ENCODE measurements around the gene OXCT1. TPM values are rescaled to one million over a fixed set of nuclear protein-coding genes. Genes with fewer than 3 reads are reported as not detected.
"Not testable (repeated sequence)": the region's sequence is repeated elsewhere in the genome, so short reads cannot be mapped to it uniquely, and the experiment has no call there.

The OXCT1 gene
- polyA plus RNA-seq, 1 donor: 19.4 TPM

DNA sequence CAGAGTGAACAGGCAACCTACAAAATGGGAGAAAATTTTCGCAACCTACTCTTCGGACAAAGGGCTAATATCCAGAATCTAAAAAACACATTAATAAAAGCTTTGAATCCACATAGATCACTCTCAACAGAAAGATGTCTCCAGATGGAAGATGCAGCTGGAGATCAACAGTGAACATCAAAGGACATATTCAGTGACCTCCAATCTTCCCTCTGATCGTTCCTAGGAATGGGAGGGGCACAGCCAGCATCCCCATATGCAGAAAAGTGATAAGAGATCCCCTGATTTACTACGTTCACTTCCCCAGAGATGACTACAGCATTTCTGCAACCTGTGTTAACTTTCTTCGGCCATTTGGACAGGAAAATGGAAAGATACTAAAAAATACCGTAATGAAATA, 21.2 kb downstream of the OXCT1 start:
- H3K27me3 ChIP-seq (ENCODE audit: control insufficient read depth, insufficient read depth, low read length): no peaks in the 10 kb centered on the region
- WGBS (ENCODE audit: insufficient coverage, low lambda C conversion rate): 100% methylated on average over 4 of the region's 6 CpGs
- H3K4me3 ChIP-seq (ENCODE audit: low read length): no peak overlapping the region
- no peaks in the 10 kb centered on the region for H3K9me3 ChIP-seq (ENCODE audit: control insufficient read depth, low read depth, low read length)
- peaks cover 28% of the 10 kb centered on the region for H3K36me3 ChIP-seq (ENCODE audit: control insufficient read depth, insufficient read depth, low read length)
- no peak for DNase-seq
- no peak overlapping the region for H3K27ac ChIP-seq (ENCODE audit: low read length)
- H3K4me1 ChIP-seq (ENCODE audit: control insufficient read depth, insufficient read depth, low read length): no peaks in the 10 kb centered on the region

DNA sequence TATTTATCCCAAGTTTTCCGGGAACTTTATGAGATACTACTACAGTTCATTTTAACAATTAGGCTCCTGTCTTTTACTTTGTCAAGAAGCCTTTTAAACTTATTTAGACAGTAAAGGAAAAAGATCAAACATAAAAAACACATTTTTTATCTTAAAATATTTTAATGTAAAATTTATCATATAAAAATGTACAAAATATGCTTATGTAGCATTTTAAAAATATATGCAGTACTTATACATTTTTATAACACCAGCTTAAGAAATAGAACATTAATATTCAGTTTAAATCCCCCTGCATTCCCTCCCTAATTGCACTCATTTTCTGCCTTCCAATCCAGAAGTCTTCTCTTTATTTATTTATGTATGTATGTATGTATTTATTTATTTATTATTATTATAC, 24.5 kb downstream of the OXCT1 start:
- not testable (repeated sequence) for H3K9me3 ChIP-seq (ENCODE audit: control insufficient read depth, low read depth, low read length); H3K4me3 ChIP-seq (ENCODE audit: low read length); H3K27ac ChIP-seq (ENCODE audit: low read length); H3K4me1 ChIP-seq (ENCODE audit: control insufficient read depth, insufficient read depth, low read length); H3K27me3 ChIP-seq (ENCODE audit: control insufficient read depth, insufficient read depth, low read length); DNase-seq
- H3K36me3 ChIP-seq (ENCODE audit: control insufficient read depth, insufficient read depth, low read length): peaks cover 14% of the 10 kb centered on the region
- 88% methylated on average over 1 of the region's 1 CpG for WGBS (ENCODE audit: insufficient coverage, low lambda C conversion rate)

DNA sequence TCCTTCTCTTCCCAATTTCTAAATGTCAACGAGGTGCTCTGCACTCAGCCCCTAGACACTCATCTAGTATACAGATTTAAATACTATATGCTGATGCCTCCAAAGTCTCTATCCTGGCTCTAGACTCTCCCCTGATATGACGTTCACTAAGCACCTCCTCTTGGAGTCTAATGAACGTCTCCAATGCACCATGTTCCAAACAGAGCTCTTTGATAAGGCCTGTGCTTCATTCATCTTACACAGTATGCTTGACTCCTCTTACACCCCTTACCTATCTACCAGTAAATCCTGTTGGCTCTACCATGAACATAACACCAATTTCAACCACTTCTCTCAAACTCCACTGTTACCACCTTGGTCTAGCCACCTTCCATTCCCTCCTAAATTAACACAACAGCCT, 25.7 kb downstream of the OXCT1 start:
- no peak for DNase-seq
- Histone ChIP-seq H3K27me3 (ENCODE audit: control insufficient read depth, insufficient read depth, low read length) (no peaks in the 10 kb centered on the region), H3K27ac (ENCODE audit: low read length) (no peak overlapping the region), H3K4me1 (ENCODE audit: control insufficient read depth, insufficient read depth, low read length) (no peaks in the 10 kb centered on the region), H3K36me3 (ENCODE audit: control insufficient read depth, insufficient read depth, low read length) (peaks cover 12% of the 10 kb centered on the region), H3K4me3 (ENCODE audit: low read length) (no peak overlapping the region), H3K9me3 (ENCODE audit: control insufficient read depth, low read depth, low read length) (no peaks in the 10 kb centered on the region)
- WGBS (ENCODE audit: insufficient coverage, low lambda C conversion rate): 43% methylated on average over 1 of the region's 3 CpGs

DNA sequence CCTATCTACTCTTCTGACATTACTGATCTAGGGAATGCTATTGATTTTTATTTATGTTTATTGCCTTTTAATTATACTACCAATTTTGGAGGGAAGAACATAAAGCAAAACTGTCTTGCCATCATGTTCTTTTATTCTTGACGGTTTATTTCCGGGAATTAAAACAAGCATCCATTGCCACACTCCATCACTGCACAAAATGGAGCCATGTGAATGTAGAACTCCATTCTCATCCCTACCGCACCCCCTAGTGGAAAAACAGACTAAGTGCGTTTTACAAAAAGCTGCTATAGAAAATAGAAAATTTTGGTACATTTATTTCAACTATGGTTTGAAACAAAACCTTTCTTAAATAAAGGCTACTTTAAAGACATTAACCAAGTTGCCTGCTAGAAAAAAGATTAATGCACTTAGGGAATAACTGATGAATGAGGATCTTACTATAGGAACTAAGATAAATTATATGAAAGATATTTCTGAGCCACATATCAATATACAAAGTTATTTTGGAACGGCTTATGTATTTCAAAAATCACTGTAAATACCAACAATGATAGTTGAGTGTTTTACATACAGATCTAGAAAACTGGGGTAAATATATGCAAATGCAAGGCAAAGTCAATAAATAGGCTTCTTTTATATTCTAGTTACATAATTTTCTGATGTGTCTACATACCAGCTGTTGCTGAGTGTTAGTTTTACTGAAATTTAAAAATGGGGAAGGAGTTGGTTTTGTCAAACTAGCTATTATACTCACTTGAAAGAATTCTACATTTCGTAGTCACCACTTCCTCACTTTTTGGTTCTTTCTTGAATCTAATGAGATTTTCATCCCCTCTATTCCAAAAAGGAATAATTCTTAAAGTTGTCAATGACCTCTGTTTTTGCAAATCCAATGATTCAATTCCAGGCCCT, 26.5 kb downstream of the OXCT1 start:
- no peaks in the 10 kb centered on the region for H3K27me3 ChIP-seq (ENCODE audit: control insufficient read depth, insufficient read depth, low read length)
- WGBS (ENCODE audit: insufficient coverage, low lambda C conversion rate): 67% methylated on average over 3 of the region's 6 CpGs
- peak; percentile 16 to 33 for DNase-seq
- H3K27ac ChIP-seq (ENCODE audit: low read length): no peak overlapping the region
- no peaks in the 10 kb centered on the region for H3K4me1 ChIP-seq (ENCODE audit: control insufficient read depth, insufficient read depth, low read length)
- no peak overlapping the region for H3K4me3 ChIP-seq (ENCODE audit: low read length)
- H3K9me3 ChIP-seq (ENCODE audit: control insufficient read depth, low read depth, low read length): no peaks in the 10 kb centered on the region
- H3K36me3 ChIP-seq (ENCODE audit: control insufficient read depth, insufficient read depth, low read length): peaks cover 8% of the 10 kb centered on the region

DNA sequence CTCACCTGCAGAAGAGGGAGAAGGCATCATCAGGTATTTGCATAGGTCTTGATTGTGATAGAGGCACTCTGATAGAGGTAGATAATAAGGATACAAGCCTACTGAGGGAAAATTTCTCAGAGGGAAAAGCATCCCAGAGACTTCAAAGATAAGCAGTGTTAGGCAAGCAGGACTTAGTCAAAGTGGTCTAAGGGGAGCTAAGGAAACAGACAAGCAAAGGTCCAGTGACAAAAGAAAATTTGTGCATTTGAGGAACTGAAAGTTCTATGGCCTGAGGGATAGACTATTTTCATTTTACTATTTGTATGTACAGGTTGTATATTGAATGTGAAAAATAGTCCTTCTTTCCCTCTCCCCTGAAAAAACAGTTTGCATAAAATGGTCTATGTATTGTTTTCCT, 27.4 kb downstream of the OXCT1 start:
- Histone ChIP-seq H3K27me3 (ENCODE audit: control insufficient read depth, insufficient read depth, low read length) (no peaks in the 10 kb centered on the region), H3K4me1 (ENCODE audit: control insufficient read depth, insufficient read depth, low read length) (no peaks in the 10 kb centered on the region), H3K4me3 (ENCODE audit: low read length) (no peak overlapping the region), H3K36me3 (ENCODE audit: control insufficient read depth, insufficient read depth, low read length) (peaks cover 11% of the 10 kb centered on the region), H3K9me3 (ENCODE audit: control insufficient read depth, low read depth, low read length) (no peaks in the 10 kb centered on the region), H3K27ac (ENCODE audit: low read length) (no peak overlapping the region)
- DNase-seq: no peak

DNA sequence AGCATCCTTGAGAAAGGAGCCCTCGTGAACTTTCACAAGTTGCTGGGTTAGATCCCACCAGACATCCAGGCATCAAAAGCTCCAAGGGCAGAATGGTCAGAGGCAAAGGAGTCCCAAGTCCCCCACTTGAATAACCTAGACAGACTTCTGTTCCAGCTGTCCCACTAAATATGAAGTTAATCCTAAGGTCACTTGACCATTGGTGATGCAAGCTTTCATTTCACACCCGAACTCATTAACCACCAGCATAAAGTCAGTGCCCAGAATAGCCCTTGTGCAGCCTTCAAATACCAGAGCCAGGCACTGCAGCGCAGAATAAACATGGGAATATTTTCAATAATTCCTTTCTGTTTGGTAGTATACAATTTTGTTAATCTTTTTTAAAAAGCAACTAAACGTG, 28.9 kb downstream of the OXCT1 start:
- no peaks in the 10 kb centered on the region for H3K27me3 ChIP-seq (ENCODE audit: control insufficient read depth, insufficient read depth, low read length)

DNA sequence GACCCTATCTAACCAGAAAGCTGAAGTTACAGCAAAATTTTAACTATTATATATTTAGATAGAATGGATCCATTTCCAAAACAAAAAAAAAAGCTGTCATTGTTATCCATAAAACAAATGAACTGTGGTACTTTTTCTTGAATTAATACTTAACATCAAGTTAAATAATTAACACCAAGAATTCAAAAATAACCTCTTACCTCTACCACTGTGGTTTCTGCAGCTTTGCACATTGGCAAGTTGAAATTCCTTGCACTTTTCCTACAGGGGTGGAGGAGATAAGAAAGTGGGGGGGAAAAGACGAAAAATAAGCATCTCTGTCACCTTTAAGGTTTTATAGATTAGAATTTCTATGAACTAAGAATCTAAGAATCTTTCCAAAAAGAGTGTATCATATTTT, 30.0 kb downstream of the OXCT1 start:
- Histone ChIP-seq H3K36me3 (ENCODE audit: control insufficient read depth, insufficient read depth, low read length) (peaks cover 11% of the 10 kb centered on the region), H3K9me3 (ENCODE audit: control insufficient read depth, low read depth, low read length) (no peaks in the 10 kb centered on the region), H3K27ac (ENCODE audit: low read length) (no peak overlapping the region), H3K4me1 (ENCODE audit: control insufficient read depth, insufficient read depth, low read length) (no peaks in the 10 kb centered on the region), H3K27me3 (ENCODE audit: control insufficient read depth, insufficient read depth, low read length) (no peaks in the 10 kb centered on the region), H3K4me3 (ENCODE audit: low read length) (no peak overlapping the region)
- DNase-seq: no peak
- WGBS (ENCODE audit: insufficient coverage, low lambda C conversion rate): 86% methylated on average over 1 of the region's 1 CpG

More for the DNA sequence above, 28.9 kb downstream of the OXCT1 start:
- Histone ChIP-seq H3K27ac (ENCODE audit: low read length) (no peak overlapping the region), H3K9me3 (ENCODE audit: control insufficient read depth, low read depth, low read length) (no peaks in the 10 kb centered on the region), H3K36me3 (ENCODE audit: control insufficient read depth, insufficient read depth, low read length) (peaks cover 11% of the 10 kb centered on the region), H3K4me3 (ENCODE audit: low read length) (no peak overlapping the region), H3K4me1 (ENCODE audit: control insufficient read depth, insufficient read depth, low read length) (no peaks in the 10 kb centered on the region)
- WGBS (ENCODE audit: insufficient coverage, low lambda C conversion rate): 86% methylated on average over 2 of the region's 4 CpGs
- DNase-seq: no peak

DNA sequence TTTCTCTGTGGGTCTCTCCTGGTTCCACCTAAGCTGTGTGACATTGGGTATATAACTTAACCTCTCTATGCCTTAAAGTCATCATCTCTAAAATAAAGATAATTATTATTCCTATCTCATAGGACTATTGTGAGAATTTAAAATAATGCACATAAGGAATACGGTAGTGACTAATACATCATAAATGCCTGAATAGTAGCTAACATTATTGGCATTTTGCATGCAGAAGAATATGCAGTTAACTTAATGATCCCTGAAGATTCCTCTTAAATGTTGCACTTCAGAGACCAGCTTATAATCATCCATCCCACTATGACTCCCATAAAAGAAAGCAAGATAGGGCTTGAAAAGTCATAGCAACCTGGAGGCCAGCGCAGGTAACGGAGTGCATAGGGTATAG, 32.4 kb downstream of the OXCT1 start:
- no peaks in the 10 kb centered on the region for H3K27me3 ChIP-seq (ENCODE audit: control insufficient read depth, insufficient read depth, low read length)
- DNase-seq: no peak
- no peaks in the 10 kb centered on the region for H3K4me1 ChIP-seq (ENCODE audit: control insufficient read depth, insufficient read depth, low read length)
- no CpG with 5 or more reads among the region's 3 CpGs for WGBS (ENCODE audit: insufficient coverage, low lambda C conversion rate)
- no peaks in the 10 kb centered on the region for H3K9me3 ChIP-seq (ENCODE audit: control insufficient read depth, low read depth, low read length)
- H3K36me3 ChIP-seq (ENCODE audit: control insufficient read depth, insufficient read depth, low read length): peaks cover 8% of the 10 kb centered on the region
- no peak overlapping the region for H3K4me3 ChIP-seq (ENCODE audit: low read length)
- H3K27ac ChIP-seq (ENCODE audit: low read length): no peak overlapping the region

DNA sequence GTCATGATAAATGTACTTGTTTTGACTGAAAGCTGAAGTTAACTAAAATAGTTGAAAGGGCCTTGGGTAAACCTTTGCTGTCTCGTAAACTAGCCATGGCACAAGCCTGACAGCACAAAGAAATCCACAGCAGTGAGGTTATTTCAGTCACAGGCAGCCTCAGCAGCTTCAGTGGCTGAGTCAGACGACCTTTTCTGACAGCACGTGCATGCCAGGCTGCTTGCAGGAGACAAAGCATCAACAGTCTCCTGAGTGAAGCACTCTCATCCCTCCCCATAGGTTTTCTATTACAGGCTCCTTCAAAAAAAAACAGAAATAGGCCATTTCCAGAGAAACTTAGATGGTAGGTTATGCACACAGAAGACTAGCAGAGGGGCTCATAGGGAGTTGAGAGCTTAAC, 34.6 kb downstream of the OXCT1 start:
- peaks cover 11% of the 10 kb centered on the region for H3K36me3 ChIP-seq (ENCODE audit: control insufficient read depth, insufficient read depth, low read length)
- H3K9me3 ChIP-seq (ENCODE audit: control insufficient read depth, low read depth, low read length): peaks cover 3% of the 10 kb centered on the region
- no peaks in the 10 kb centered on the region for H3K27me3 ChIP-seq (ENCODE audit: control insufficient read depth, insufficient read depth, low read length)
- H3K4me1 ChIP-seq (ENCODE audit: control insufficient read depth, insufficient read depth, low read length): no peaks in the 10 kb centered on the region
- DNase-seq: peak in 1 of 2 donors; percentile 14
- no peak overlapping the region for H3K4me3 ChIP-seq (ENCODE audit: low read length)
- no CpG with 5 or more reads among the region's 3 CpGs for WGBS (ENCODE audit: insufficient coverage, low lambda C conversion rate)
- no peak overlapping the region for H3K27ac ChIP-seq (ENCODE audit: low read length)

DNA sequence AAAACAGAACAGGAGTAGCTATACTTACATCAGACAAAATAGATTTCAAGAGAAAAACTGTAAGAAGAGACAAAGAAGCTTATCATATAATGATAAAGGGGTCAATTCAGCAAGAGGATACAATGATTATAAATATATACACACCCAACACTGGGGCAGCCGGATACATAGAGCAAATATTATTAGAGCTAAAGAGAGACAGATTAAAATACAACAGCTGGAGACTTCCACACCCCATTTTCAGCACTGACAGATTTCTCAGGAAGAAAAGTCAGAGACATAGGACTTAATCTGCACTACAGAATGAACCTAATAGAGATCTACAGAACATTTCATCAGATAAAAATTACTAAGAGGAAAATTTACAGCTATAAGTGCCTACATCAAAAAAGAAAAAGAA, 35.7 kb downstream of the OXCT1 start:
- Histone ChIP-seq H3K4me1 (ENCODE audit: control insufficient read depth, insufficient read depth, low read length) (no peaks in the 10 kb centered on the region), H3K27ac (ENCODE audit: low read length) (no peak overlapping the region)

DNA sequence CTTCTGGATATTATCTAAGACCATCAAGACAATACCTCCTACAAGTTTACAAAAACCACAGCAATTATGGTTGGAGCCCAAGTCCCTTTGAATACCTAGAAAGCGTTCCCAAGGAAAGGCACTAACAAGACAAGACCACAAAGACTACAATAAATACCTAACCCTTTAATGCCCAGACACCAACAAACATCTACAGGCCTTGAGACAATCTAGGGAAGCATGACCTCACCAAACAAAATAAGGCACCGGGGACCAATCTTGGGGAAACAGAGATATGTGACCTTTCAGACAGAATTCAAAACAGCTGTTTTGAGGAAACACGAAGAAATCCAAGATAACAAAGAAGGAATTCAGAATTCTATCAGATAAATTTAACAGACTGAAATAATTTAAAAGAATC, 37.8 kb downstream of the OXCT1 start:
- H3K4me3 ChIP-seq (ENCODE audit: low read length): no peak overlapping the region
- H3K4me1 ChIP-seq (ENCODE audit: control insufficient read depth, insufficient read depth, low read length): no peaks in the 10 kb centered on the region
- H3K27me3 ChIP-seq (ENCODE audit: control insufficient read depth, insufficient read depth, low read length): no peaks in the 10 kb centered on the region
- peaks cover 8% of the 10 kb centered on the region for H3K36me3 ChIP-seq (ENCODE audit: control insufficient read depth, insufficient read depth, low read length)
- no peak for DNase-seq
- 70% methylated on average over 2 of the region's 3 CpGs for WGBS (ENCODE audit: insufficient coverage, low lambda C conversion rate)
- H3K9me3 ChIP-seq (ENCODE audit: control insufficient read depth, low read depth, low read length): peaks cover 3% of the 10 kb centered on the region
- no peak overlapping the region for H3K27ac ChIP-seq (ENCODE audit: low read length)

More for the DNA sequence above, 35.7 kb downstream of the OXCT1 start:
- whole genome bisulfite sequencing (ENCODE audit: insufficient coverage, low lambda C conversion rate): no CpG with 5 or more reads among the region's 1 CpG
- H3K4me3 ChIP-seq (ENCODE audit: low read length): no peak overlapping the region
- H3K36me3 ChIP-seq (ENCODE audit: control insufficient read depth, insufficient read depth, low read length): peaks cover 11% of the 10 kb centered on the region
- H3K9me3 ChIP-seq (ENCODE audit: control insufficient read depth, low read depth, low read length): peaks cover 3% of the 10 kb centered on the region
- DNase-seq: peak in 1 of 2 donors; percentile 8
- no peaks in the 10 kb centered on the region for H3K27me3 ChIP-seq (ENCODE audit: control insufficient read depth, insufficient read depth, low read length)
